Measurements from ENCODE around the gene MTERF2.

DNA sequence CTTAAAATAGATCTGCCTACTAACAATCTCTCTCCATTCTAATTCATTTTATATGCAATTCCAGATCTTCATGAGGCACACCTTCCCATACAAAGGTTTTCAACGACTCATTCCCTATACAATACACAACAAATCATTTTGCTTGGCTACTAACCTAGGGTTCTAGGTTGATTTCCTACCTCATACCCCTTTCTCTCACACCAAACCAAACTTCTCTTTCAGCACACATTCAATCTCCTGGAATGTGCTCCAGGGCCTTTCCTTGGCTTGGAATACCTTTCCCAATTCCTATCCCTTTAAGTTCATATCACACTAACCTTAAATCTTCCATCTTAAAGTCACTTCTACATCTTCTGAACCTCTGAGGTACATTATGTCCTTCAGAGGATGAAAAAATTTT, 38.7 kb upstream of the MTERF2 start:
- TF ChIP-seq, protein P1, sequence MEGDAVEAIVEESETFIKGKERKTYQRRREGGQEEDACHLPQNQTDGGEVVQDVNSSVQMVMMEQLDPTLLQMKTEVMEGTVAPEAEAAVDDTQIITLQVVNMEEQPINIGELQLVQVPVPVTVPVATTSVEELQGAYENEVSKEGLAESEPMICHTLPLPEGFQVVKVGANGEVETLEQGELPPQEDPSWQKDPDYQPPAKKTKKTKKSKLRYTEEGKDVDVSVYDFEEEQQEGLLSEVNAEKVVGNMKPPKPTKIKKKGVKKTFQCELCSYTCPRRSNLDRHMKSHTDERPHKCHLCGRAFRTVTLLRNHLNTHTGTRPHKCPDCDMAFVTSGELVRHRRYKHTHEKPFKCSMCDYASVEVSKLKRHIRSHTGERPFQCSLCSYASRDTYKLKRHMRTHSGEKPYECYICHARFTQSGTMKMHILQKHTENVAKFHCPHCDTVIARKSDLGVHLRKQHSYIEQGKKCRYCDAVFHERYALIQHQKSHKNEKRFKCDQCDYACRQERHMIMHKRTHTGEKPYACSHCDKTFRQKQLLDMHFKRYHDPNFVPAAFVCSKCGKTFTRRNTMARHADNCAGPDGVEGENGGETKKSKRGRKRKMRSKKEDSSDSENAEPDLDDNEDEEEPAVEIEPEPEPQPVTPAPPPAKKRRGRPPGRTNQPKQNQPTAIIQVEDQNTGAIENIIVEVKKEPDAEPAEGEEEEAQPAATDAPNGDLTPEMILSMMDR (conservative IDR thresholded peaks at IDR 0.05; ENCODE audit: low read length), result no peak
- TF ChIP-seq EZH2phosphoT487 (IDR thresholded peaks at IDR 0.05; ENCODE audit: borderline replicate concordance, low read depth, low read length), result no peak
